ENCODE data around the gene CIB2.

Gene CIB2

DNA sequence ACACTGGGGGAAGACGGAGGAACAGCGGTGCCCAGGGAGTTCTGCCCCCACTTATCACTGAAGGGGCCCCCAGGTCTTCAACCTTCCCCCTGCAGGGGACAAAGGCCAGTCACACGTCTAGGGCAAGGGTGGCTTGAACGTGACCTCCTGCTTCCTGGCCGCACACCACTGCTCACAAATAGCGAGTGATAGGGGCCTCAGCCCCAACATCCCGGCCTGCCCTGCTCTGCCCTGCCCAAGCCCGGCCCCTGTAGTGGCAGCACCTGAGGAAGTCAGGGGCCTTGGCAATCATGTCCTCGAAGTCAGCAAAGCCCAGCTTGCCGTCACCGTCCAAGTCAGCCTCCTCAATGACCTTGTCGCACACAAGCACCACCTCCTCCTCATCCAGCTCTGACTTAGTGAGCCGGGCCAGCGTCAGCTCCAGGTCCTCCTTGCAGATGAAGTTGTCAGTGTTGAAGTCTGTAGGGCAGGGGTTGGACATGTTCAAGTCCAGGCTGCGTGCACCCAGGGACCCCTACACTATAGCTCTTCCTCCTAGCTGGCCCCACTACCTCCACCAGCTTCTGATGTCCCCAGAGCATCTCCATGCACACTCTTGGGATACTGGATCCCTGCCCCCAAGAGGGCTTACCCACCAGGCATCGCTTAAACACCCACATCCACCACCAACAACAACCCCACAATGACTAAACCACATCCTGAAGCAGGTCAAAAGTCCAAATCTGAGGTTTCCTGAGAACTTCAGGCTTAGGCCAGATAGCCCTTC, 25.6 kb downstream of the CIB2 start:
- DNase-seq = no peak

DNA sequence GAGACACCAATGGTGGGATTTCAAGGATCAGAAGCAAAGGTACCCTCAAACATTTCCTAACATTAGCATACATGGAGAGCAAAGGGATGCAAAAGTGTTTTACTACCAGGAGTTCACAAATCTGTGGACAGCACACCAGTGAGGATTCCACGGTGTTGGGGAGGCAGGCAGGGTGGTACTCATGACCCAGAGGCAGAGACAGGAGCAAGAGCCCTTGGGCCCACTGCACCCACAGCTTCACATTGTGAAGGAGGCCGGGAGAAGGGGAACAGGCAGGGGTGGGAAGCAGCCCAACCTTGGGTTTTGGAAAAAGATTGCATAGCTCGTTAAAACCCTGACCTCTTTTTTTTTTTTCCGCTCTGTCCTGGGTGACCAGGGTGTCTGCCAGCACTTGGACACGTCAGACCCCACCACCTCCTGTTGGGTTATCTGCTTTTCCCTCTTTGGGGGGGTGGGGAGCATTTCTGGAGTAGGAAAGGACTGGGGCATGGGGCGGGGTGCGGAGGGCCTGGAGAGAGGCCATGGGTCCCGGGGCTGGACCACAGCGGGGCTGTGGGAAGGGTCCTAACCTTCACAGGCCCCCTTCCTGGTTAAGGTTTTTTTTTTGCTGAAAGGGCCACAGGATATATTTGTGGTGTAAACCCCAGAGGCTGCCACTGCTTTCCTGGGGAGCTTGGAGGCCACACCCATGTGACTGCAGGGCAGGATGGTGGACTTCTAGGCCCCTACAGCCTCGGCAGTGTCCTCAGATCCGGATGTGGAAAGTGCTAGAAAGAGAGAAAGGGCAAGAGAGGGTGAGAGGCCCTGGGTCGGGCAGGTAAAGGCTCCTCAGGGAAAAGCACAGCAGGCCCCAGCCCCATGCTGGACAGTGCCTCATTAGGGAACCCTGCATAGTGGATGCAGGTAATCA, 26.4 kb downstream of the CIB2 start:
- DNase-seq = no peak

DNA sequence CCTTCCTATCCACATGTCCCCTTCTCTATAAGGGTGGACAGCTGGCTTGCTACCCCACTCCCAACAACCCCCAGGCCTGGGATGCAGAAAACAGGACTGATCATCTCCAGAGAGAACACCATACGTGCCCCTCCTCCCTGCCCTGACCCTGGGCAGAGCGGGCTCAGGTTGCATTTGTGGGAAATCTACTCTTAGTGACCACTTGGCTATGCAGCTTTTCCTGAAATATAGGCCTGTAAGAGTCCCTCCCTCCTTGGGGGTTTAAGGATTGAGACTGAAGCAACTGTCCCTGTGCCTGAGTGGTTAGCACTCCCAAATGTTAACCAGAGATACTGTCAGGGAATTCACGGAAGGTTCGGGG, 27.1 kb downstream of the CIB2 start:
- no peak for DNase-seq

DNA sequence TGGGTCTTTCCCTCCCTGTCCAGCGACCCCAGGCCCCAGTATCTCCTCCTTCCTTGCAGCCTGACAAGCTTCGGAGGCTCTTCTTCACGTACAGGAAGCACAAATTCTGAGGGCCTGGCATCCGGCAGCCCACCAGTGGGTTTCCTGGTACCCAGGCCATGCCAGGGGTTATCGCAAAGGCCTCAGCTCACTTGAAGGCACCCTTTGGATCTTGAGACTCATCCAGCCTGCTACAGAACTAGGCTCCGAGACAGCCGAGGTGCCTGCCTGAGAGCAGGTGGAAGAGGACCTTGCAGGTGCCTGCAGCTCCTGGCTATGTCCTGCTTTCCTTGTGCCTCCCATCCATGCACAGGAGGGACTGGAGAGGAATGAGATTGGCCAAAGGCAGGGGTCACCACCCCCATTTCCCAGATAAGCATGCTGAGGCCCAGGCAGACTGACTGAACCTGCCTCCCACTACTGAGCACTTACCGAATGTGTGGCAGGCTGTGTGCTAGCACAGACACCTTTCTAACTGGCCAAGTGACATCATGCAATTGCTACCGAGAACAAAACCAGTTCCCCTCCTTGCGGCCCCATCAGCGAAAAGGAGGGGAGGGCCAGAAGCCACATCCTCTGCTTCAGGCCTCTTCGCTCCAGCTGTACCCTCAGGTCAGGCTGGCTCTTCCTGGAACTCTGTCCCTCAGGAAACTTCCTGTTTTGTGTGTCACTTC, 27.7 kb downstream of the CIB2 start:
- DNase-seq = peak; percentile 50 to 64

DNA sequence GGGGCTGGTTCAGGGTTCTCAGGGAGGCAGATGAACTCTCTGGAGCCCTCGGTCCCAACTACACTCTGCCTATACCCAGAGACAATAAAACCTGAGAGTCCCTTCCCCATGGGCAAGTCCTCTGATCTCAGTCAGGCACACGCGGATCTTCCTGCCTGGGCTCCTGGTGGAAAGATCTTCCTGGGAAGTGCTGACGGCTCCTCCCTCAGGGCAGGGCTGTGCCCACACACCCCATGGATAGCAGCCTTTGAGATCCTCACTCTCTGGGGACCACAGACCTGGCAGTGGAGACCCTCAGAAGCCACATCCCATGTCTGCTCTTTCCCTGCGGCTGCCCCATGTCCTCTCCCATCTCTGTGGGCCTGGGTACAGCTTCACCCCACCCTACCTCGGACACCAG, 28.5 kb downstream of the CIB2 start:
- DNase-seq = no peak

DNA sequence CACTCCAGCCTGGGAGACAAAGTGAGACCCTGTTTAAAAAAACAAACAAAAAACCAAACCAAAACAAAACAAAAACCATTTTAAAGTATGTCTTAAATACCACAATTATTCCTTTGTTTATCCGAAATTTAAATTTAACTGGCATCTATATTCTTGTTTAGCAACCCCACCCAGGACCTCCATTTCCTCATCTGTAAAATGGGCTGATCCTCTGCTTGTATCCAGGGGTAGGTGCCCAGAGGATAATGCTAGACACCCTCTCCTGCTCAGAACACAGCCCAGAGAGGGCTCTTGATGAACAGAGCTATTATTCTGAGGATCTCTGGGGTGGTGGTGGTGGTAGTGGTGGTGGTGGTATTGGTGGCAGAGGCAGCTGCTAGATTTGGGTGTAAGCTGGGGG, 29.0 kb downstream of the CIB2 start:
- no peak for DNase-seq

DNA sequence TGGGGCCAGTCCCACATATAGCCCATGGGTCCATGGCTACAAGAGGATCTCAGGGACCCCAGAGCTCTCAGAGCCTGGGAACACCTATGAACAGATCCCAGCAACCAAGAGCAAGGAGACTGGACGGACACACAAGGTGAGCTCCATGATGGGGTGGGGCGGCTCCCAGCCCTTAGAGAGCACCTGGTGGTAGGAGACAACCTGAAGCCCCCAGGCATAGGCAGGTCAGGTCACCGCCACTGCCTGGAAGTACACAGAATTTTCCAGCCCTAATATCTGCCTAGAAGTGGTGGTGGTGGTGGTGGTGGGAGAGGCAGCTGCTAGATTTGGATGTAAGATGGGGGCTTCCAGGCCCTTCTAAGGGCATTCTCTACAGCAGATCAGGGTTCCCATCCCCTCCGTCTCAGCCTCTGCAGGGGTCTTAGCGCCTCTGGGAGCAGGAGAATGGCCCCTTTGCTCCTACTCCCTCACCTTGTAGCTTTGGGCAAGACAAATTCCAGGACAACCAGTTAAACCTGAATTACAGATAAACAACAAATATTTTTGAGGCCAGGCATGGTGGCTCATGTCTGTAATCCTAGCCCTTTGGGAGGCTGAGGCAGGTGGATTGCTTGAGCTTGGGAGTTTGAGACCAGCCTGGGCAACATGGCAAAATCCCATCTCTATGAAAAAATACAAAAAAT, 29.7 kb downstream of the CIB2 start:
- no peak for DNase-seq

DNA sequence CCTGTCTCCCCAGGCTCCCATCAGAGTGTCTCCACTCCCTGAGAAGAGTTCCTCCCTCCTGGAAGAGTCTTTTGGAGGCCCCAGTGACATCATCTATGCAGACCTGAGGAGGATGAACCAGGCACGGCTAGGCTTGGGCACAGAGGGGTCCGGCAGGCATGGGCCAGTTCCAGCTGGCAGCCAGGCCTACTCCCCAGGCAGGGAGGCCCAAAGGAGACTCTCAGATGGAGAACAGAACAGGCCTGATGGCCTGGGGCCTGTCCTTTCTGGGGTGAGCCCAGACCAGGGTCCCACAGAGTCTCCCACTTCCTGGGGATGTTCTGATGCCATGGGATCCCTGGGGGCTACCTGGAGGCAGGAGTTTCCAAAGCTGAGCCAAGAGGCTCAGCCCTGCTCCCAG, 30.4 kb downstream of the CIB2 start:
- DNase-seq = no peak

DNA sequence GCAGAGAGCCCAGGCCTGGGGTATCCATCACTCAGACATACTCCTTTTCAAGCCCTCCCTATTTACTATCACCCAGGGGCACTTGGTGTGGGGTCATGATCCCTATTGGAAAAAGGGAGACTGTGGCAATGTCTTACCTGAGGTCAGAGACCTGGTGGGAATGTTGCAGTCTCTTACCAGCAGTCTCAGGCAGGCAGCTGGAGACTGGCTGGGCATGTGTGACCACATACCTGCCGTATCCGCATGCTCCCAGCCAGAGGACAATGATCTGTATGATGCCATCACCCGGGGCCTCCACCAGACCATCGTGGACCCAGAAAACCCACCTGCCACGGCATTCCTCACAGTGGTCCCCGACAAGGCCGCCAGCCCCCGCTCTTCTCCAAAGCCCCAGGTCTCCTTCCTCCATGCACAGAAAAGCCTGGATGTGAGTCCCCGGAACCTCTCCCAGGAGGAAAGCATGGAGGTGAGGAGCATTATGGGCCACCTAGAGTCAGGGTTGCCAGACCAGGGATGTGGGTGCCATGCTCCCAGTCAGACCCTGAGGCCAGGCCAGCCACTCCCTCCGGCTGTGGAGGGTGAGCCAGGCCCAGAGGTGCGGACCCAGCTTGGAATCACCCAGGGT, 33.0 kb downstream of the CIB2 start:
- no peak for DNase-seq

DNA sequence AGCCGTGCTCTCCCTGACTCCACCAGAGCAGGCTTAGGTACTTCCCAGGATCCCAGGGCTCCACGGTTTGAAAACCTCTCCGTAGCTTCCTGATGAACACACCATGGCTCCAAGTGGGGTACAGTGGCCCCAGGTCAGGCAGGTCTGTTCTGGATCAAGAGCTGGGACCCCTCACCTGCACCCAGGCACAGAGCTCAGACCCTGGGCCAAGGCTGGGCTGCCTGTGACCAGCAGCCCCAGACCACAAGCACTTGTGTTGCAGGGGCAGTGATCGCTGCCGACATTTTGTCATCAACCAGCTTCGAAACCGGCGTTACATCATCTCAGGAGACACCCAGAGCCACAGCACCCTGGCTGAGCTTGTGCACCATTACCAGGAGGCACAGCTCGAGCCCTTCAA, 33.6 kb downstream of the CIB2 start:
- no peak for DNase-seq

DNA sequence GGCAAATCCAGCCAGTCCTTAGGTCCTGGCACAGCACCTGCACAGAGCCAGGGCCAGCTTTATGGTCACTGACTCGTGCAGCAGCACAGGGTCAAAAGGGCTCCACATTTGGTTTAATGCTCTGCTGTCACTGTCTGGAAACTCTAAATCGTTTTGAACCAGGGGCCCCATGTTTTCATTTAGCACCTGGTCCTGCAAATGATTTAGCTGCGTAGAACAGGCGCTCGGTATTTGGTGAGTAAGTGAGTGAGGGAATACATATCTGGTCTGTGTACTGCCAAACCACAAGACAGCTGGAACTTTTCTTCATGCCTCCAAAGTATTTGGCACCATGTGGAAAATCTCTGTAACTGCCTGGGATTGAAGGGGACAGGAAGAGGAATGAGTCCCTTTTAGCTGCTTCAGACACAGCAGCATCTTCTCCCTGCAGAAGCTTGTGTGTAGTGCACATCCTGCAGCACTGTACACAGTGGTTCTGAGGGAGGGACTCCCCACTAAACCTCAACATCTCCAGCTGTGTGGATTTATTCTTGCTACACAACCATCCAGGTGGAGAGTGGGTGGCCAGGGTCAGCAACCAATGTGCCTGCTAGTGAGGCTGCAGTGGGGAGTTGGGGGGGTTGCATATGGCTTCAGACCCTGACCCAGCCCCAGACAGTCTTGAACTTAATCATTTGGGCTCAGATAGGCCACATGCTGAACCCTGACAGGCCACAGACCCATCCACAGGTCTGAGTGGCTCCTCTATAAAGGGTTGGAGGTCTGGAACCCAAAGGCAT, 37.8 kb downstream of the CIB2 start:
- no peak for DNase-seq

DNA sequence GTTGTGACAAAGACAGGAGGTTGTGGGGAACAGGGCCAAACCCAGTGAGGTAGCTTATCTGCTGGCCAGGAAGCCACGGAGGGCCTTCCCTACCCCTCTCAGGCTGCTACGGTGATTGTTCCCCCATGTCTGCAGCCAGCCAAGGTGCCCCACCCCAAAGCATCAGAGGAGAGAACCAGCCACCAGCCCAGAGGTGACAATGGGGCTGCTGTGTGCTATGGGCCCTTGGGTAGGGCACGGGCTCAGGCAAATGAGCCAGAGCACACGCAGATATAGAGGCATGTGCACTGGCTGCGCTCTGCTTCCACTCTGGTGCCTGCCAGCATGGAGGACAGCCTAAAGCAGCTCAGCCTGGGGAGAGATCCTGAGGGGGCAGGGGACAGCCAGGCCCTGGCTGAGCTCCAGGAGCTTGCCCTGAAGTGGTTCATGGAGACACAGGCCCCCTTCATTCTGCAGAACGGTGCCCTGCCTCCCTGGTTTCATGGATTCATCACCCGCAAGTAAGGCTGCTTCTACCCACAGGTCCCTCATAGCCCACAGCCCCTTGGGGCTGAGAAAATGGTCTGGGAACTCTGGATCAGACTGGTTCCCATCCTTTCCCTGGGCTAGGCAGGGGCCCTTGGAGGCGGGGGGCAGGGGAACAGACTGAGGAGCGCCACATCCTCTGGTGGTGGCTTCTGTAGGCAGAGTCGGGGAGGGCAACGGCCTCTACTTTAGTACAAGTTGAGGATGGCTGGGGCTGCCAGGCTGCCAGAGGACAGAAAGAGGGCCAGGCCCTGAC, 38.8 kb downstream of the CIB2 start, which contains the start of gene SH2D7:
TSS of gene SH2D7 (plus strand) at position 301 of the 781 bp plus-strand sequence. CDS start at position 325, 24 bp downstream.
- no peak for DNase-seq

DNA sequence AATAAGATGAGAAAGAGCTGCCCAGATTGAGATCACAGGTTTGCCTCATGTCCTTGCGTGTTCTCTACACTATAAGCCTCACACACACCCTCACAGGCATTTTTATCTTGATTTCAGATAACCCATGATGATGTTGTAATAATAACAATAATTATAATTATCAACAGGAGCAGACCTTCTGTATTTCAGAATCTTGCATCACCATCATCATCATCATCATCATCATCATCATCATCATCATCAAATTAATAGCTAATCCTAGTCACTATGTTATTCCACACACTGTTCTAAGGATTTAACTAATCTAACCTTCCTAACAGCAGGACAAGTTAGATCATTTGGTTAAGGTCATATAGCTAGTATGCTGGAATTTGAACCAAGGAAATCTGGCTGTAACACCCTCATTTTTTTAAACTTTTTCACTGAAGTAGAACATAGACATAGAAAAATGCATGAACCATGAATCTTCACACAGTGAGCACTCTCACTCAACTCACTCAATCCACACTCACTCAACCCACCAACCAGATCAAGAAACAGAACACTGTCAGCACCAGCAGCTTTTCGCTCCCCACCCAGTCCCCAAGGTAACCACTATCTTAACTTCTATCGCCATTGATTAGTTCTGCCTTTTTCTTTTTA, 40.7 kb downstream of the CIB2 start:
- no peak for DNase-seq

DNA sequence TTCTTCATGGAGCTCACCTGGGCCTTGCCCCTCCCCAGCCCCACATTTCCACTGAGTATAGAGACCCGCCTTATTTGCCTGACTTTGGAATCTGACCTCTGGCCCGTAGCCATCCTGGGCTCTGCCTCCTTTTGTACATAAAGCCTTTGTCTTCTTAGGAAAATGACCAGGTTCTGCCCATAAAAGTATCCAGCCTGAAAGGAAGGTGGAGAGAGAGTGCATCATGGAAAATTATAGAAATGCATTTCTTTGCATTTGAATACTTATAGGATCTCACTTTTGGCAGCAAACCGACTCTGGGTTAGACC, 42.5 kb downstream of the CIB2 start:
- DNase-seq = no peak

DNA sequence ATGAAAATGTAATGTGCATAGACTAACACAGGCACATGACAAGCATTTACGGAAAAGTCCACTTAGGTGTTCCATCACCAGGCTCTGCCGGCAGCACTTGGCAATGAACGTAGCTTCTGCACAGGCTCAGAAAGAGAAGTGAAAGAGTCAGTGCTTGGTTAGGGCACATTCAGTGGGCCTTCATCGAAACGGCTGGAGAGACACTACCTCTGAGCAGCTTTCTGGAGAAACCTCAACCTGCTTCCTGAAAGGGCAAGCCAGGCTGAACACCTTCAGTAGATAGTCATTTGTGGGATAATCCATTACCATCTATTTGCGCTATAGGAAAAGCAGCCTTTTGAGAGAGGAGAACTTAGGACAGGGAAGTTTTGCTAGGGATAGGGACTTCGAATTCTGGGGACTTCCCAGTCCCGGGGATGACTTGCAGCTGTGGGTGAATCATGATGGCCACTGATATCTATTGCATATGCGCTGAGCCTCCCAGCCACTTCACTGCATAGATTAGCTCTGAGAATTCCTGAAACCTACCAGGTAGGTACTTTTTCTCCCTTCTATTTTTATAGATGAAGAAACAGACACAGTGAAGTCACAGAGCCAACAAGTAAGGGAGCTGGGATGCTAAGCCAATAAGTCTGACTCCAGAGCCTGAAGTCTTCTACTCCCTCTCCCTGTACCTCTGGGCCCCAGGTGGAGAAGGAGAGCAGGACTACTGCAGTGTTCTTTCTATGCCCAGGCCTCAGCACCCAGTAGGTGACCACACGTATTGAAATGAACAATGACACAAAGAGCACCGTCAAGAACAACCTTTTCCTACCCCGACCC, 43.1 kb downstream of the CIB2 start:
- DNase-seq = no peak

DNA sequence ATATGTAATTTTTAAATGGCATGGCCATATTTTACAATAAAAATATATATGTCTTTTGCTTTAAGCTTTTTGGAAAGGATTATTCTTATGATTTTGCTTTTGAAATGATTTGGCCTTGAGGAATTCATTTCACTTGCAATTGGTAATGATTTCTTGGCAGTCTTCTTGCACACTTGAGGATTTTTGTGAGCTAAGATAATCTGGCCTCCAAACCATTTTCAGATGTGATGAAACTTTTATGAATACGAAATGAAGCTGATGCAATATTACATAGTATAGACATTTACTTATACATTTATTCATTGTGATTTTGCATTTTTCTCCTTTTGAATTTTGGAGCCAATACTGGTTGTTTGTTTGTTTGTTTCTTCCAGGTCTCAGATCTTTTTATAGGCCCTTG, 45.3 kb downstream of the CIB2 start:
- no peak for DNase-seq

DNA sequence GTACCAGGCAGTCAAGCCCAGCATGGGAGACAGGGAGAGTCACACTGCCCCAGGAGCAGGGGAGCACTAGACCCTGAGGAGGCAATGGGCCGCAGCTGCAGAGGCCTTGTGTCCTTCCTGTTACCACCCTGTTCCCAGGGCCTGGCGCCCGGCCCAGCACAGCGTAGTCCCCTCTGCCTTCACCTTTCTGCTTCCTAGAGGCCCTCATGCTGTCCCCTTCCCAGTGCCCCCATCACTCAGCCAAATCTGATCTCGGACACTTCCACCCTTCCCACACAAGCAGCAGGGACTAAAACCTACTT, 46.8 kb downstream of the CIB2 start:
- no peak for DNase-seq

DNA sequence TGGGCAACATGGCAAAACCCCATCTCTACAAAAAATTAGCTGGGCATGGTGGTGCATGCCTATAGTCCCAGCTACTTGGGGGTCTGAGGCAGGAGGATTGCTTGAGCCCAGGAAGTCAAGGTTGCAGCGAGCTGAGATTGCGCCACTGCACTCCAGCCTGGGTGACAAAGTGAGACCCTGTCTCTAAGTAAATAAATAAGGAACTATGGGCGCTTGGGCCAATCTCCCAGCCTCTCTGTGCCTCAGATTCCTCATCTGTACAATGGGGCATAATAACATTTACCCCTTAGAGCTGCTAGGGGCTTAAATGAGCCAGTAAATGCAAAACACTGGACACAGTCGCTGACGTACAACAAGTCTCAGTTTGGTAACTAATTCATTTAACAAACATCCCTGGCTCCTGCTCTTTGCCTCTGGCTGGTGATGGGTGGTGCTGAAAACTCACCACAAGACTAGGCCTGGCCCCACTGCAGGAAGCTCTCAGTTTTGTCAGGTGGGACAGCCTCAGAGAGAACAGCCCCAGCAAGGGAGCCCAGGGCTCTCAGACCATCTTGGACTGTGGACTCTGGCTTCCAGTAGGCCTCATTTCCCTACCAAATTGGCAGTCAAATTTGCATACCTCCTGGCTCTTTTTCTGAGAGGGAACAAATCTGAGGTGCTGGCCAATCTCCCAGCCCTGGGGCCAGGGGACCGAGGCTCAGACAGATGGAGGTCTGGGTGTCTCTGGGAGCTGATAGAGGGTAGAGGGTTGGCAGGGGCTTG, 47.4 kb downstream of the CIB2 start:
- no peak for DNase-seq

DNA sequence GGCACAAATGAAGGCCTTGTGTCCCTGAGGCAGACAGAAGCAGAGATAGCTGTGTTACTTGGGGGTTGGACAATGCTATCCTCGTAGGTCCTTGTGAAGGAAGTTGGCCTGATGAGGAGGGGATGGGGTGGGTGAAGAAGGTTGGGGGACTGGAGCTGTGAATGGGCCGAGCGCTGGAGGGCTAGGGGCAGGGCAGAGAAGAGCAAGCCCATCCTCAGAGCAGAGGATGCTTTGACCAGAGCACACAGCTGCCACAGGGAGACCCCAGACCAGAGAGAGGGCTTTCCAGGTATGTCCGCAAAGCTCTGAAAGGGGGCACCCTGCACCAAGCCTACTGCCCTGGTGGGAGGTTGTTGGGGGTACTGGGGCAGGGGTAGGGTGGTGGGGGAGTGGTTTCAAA, 48.1 kb downstream of the CIB2 start:
- no peak for DNase-seq

Measured in CD4-positive, alpha-beta T cell treated with Interleukin-1 beta for 1 hour (primary cell).